AG09319 (cell line): ENCODE measurements around the gene PACSIN3.

Experiments
- DNase-seq: peaks from one replicate; pipeline ENCODE4 v3.0.0-alpha.2; 2010; ENCODE audit warnings: low read depth; ENCODE audit errors: extremely low read depth
- TF ChIP-seq, protein P1 (sequence below): IDR thresholded peaks from 2 replicates; pipeline ENCODE4 v1.5.1; 2011; ENCODE audit warnings: low read depth, mild to moderate bottlenecking, inconsistent platforms, low read length, moderate library complexity

PACSIN3 gene

DNA sequence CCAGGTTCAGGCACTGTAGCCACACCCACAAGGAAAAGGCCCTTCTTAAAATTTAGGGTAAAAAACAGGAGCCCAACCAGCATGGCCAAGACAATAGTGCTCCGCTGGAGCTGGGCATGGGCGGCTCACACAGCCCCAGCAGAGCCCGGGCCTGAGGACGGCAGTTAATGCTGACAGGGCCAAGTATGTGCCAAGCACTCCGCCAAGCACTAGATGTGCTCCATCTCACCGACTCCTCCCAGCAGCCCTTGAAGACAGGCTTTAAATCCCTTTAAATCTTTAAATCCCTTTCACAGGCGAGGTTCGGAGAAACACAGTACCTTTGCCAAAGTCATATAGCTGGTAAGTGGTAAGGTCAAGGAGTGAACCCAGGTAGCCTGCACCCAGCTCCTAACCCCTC, 14.4 kb downstream of the PACSIN3 start:
- no peak for DNase-seq
- TF ChIP-seq, protein P1, sequence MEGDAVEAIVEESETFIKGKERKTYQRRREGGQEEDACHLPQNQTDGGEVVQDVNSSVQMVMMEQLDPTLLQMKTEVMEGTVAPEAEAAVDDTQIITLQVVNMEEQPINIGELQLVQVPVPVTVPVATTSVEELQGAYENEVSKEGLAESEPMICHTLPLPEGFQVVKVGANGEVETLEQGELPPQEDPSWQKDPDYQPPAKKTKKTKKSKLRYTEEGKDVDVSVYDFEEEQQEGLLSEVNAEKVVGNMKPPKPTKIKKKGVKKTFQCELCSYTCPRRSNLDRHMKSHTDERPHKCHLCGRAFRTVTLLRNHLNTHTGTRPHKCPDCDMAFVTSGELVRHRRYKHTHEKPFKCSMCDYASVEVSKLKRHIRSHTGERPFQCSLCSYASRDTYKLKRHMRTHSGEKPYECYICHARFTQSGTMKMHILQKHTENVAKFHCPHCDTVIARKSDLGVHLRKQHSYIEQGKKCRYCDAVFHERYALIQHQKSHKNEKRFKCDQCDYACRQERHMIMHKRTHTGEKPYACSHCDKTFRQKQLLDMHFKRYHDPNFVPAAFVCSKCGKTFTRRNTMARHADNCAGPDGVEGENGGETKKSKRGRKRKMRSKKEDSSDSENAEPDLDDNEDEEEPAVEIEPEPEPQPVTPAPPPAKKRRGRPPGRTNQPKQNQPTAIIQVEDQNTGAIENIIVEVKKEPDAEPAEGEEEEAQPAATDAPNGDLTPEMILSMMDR = no peak

DNA sequence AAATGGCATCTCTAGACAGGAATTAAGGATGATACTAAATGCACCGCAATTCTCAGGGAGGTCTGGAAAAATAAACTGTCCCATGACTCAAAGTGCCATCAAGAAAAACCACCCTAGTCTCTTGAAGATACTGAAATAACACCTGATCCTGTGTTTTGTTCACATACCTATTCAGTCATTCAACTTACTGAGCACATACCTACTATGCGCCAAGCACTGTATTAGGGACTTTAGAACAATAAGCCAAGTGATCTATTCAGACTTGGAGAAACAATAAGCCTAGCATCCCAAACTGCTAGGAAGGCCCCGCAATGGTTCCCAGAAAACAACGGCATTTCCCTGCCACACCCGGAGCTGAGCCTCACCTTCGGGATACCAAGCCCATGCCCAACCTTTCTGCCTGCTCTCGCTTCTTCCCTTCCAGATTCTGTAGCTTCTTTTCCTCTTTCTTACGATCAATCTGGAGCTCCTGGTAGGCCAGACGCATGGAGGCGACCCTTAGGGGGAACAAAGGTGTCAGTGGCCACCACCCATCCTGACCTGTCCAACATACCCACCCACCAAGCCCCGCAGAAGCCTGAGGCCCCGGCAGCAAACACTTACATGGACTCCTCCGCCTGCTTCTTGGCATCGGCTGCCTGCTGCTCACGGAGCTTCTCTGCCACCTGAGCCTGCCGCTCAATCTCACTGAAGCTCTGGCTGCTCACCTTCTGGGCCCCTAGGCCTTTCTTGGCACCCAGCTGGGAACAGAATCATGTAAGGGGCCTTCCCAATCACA, 15.0 kb downstream of the PACSIN3 start:
- TF ChIP-seq, protein P1 = no peak
- DNase-seq = no peak

DNA sequence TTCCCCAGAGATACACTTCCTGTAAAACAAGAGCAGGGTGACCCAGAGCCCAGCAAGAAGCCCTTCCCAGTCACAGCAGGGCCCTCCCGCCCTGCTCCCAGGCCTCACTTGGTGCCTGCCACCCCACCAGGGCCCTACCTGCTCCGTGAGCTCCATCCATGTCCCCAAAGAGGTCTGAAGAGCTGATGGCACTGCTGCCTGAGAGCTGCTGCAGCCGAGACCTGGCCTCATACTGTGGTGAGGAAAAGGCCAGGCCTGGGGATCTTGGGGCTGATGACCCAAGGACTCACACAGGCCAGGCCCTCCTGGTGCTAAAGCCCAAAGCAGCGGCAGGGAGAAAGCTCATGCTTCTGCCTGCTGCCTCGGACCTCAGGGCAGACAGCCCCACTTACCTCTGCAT, 19.9 kb downstream of the PACSIN3 start:
- DNase-seq = no peak
- TF ChIP-seq, protein P1 = no peak

DNA sequence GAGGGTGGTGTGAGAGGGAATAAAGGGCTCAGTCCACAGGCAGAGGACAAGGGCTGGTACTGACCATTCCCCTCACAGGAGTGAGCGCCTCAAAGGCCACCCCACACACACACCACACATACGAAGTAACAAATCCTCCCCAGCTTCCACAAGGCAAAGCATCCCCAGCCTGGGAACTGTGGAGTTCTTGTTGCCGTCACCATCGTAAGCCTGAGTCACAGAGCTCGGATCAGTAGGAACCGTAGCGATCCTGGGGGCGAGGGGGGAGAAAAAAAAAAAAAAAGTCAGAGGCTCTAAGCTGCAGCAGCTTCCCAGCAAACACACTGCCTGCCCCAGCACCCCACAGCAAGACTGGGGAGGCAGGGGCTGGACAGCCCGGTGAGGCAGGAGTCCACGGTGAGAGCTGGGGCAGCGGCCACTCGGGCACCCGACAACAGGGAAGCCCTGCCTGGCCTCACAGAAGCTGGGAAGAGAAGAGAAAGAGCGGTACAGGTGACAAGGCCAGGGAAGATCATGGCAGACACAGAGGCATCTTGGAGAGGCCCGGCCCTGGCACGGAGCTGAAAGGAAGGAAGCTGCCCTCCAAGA, 20.9 kb downstream of the PACSIN3 start:
- TF ChIP-seq, protein P1 = no peak
- DNase-seq = no peak

DNA sequence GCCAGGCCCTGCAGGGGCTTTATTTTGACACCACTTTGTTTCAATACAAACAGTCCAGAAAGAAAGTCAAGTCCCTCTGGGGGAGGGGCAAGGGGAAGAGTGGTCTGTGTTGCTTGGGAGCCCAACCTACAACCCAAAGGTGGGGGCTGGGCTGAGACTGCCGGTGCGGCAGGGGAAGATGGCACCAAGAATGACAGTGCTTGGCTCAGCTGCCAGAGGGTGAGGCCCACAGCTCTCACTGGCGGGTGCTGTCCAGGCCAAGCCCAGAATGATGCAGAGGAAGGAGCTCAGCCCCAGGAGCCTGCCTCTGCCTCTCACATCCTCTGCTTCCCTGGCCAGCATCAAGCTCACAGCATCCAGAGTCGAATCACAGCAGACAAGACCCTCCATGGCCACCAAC, 21.9 kb downstream of the PACSIN3 start:
- DNase-seq = no peak
- TF ChIP-seq, protein P1 = no peak

DNA sequence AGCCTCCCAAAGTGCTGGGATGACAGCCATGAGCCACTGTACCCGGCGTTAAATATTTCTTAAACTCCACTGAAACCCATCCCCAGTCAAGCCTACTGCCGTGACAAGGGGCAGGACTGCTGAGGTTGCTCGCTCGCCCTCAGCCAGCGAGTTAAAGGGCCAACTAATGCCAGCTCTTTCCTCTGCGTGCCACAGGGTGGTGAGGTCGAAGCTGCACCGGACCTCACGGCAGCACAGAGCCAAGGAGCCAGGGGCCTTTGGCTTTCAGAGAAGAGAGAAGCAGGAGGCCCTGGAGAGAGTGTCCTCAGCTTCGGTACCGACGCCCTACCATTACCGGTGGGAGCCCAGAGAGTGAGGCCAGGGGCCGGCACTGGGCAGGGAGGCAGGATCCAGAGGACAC, 22.3 kb downstream of the PACSIN3 start:
- TF ChIP-seq, protein P1 = no peak

DNA sequence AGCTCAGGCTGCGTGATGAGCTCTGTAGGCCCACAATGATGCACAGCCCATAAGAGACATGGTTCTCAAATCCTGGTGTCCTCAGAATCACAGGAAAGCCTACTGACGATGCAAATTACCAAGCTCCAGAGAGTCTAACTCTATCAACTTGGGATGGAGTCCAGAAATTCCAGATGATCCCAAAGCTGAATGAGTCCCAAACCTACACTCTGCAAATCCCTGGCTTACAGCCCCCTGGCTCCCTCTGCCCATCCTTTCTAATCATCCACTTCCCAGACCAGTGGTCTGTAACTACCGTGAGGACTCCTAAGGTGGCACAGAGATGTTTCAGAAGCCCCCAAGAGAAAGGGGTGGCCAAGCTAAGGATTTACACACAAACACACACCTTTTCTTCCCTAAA, 23.0 kb downstream of the PACSIN3 start:
- no peak for DNase-seq
- TF ChIP-seq, protein P1 = no peak

More for the DNA sequence above, 22.3 kb downstream of the PACSIN3 start:
- no peak for DNase-seq
